Progenitor cell of endocrine pancreas (in vitro differentiated cells): ENCODE results near the gene LAMC3. TPM values are rescaled to one million over a fixed set of nuclear protein-coding genes. Genes with fewer than 3 reads are reported as not detected.

Experiments
- DNase-seq: peaks from one replicate; pipeline ENCODE4 v3.0.0; 2021; ENCODE audit warnings: low spot score; ENCODE audit not compliant: unreplicated experiment
- H3K27ac Mint-ChIP-seq: 2 replicates; pipeline ENCODE4 v1.8.0; 2021; ENCODE audit warnings: mild to moderate bottlenecking, moderate library complexity, mixed read lengths
- H3K27me3 Mint-ChIP-seq: 2 replicates; pipeline ENCODE4 v1.8.0; 2021; ENCODE audit warnings: mixed read lengths
- H3K36me3 Mint-ChIP-seq: 2 replicates; pipeline ENCODE4 v1.8.0; 2022; ENCODE audit warnings: mixed read lengths; ENCODE audit not compliant: insufficient read depth
- H3K4me1 Mint-ChIP-seq: 2 replicates; pipeline ENCODE4 v1.8.0; 2021; ENCODE audit warnings: low read depth, mixed read lengths
- H3K4me3 Mint-ChIP-seq: 2 replicates; pipeline ENCODE4 v1.8.0; 2021; ENCODE audit warnings: low read depth, mild to moderate bottlenecking, moderate library complexity, mixed read lengths
- H3K9me3 Mint-ChIP-seq: 2 replicates; pipeline ENCODE4 v1.8.0; 2021; ENCODE audit warnings: low read depth, mixed read lengths
- total RNA-seq: library from RNA; stranded (reverse); gene quantifications from 2 replicates; pipeline ENCODE4 v1.2.1, GENCODE V29; 2021
- TF ChIP-seq, protein P1 (sequence below): fragments of 200-600 bp; sonication (generic); IDR thresholded peaks from one replicate; pipeline ENCODE4 v1.5.0; 2021; ENCODE audit warnings: antibody characterized with exemption, mild to moderate bottlenecking; ENCODE audit not compliant: unreplicated experiment

Gene LAMC3
- total RNA-seq, 1 donor from 2014 or later, result 0.12 TPM

DNA sequence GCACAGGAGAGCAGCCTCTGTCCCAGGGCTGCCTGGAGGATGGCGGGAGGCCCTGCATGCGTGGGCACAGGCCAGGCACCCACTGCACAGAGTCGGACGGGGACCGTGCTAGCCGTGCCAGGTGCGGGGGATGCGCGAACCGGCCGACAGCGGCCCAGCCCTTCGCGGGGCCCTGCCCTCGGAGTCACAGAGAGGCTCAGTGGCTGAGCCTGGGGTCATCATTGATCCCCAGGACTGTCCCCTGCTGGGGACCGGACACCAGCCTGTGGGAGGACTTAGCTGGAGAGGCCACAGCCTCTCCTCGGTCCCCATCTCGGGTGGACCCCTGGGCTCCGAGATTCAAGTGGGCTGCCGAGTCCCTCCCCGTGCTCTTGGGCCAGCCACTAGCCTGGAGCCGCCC, 19.1 kb upstream of the LAMC3 start:
- H3K4me3 Mint-ChIP-seq, result no peak overlapping the region
- H3K4me1 Mint-ChIP-seq, result peaks cover 6% of the 10 kb centered on the region
- H3K9me3 Mint-ChIP-seq, result no peaks in the 10 kb centered on the region
- peaks cover 28% of the 10 kb centered on the region for H3K27me3 Mint-ChIP-seq
- no peak overlapping the region for H3K27ac Mint-ChIP-seq
- no peak for DNase-seq
- H3K36me3 Mint-ChIP-seq, result no peaks in the 10 kb centered on the region
- TF ChIP-seq, protein P1, sequence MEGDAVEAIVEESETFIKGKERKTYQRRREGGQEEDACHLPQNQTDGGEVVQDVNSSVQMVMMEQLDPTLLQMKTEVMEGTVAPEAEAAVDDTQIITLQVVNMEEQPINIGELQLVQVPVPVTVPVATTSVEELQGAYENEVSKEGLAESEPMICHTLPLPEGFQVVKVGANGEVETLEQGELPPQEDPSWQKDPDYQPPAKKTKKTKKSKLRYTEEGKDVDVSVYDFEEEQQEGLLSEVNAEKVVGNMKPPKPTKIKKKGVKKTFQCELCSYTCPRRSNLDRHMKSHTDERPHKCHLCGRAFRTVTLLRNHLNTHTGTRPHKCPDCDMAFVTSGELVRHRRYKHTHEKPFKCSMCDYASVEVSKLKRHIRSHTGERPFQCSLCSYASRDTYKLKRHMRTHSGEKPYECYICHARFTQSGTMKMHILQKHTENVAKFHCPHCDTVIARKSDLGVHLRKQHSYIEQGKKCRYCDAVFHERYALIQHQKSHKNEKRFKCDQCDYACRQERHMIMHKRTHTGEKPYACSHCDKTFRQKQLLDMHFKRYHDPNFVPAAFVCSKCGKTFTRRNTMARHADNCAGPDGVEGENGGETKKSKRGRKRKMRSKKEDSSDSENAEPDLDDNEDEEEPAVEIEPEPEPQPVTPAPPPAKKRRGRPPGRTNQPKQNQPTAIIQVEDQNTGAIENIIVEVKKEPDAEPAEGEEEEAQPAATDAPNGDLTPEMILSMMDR, result no peak

GRCh38 chr9:130990306-130990977, 18.5 kb upstream of the LAMC3 start:
- DNase-seq, result no peak
- TF ChIP-seq, protein P1, result no peak
- no peak overlapping the region for H3K27ac Mint-ChIP-seq
- H3K36me3 Mint-ChIP-seq, result no peaks in the 10 kb centered on the region
- no peak overlapping the region for H3K4me3 Mint-ChIP-seq
- no peaks in the 10 kb centered on the region for H3K9me3 Mint-ChIP-seq
- H3K4me1 Mint-ChIP-seq, result peaks cover 6% of the 10 kb centered on the region
- H3K27me3 Mint-ChIP-seq, result peaks cover 30% of the 10 kb centered on the region

- Mint-ChIP-seq H3K4me3 (no peak overlapping the region), H3K4me1 (peaks cover 6% of the 10 kb centered on the region)
- TF ChIP-seq, protein P1, result no peak
These were observed 17.8 kb upstream of the LAMC3 start for GRCh38 chr9:130990978-130991777.

DNA sequence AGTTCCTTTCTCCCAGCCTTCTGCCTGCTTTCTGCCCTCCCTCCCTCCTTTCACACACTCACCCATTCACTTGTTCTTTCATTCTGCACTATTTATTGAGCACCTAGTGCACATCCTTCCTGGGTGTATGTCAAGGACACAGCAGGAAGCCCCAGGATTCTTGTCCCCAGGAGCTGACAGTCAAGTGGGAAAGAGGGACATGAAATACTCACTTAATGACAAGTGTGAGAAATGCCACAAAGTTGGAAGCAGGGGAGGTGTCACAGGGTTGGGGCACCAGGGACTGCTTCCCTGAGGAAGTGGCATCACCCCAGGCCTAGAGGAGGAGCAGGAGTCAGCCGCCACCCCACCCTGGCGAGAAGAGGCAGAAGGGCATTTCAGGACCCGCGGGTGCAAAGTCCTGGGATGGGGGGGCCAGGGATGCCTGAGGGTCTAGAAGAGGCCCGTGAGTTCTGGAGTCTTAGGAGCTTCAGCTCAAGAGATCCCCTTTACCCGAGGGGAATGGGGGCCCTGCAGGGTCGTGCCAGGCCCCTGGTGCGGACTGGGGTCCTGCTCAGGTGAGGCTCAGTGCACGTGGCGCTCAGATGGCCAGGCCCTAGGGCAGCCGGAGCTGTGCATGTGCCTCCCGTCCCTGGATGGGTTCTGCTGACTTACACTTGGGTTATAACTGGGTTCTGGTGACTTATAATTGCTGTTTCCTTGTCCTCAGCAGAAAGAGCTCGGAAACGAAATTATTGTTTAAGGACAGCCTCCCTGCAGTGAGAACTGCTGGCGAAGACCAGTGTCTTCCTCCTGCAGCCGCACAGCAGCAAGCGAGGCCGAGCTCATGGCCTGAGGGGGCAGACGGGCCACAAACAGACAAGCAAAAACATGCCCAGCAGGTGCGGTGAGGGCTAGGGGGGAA, 16.9 kb upstream of the LAMC3 start:
- peak overlapping the region; percentile 41 for H3K27ac Mint-ChIP-seq
- no peak overlapping the region for H3K4me3 Mint-ChIP-seq
- no peaks in the 10 kb centered on the region for H3K9me3 Mint-ChIP-seq
- TF ChIP-seq, protein P1, result no peak
- no peaks in the 10 kb centered on the region for H3K36me3 Mint-ChIP-seq
- no peak for DNase-seq
- peaks cover 3% of the 10 kb centered on the region for H3K4me1 Mint-ChIP-seq
- H3K27me3 Mint-ChIP-seq, result peaks cover 30% of the 10 kb centered on the region

More at GRCh38 chr9:130990978-130991777, 17.8 kb upstream of the LAMC3 start:
- no peaks in the 10 kb centered on the region for H3K9me3 Mint-ChIP-seq
- no peak for DNase-seq
- no peak overlapping the region for H3K27ac Mint-ChIP-seq
- H3K27me3 Mint-ChIP-seq, result peaks cover 30% of the 10 kb centered on the region
- no peaks in the 10 kb centered on the region for H3K36me3 Mint-ChIP-seq

GRCh38 chr9:130992682-130993032, 16.3 kb upstream of the LAMC3 start:
- no peaks in the 10 kb centered on the region for H3K9me3 Mint-ChIP-seq
- peaks cover 3% of the 10 kb centered on the region for H3K4me1 Mint-ChIP-seq
- H3K4me3 Mint-ChIP-seq, result no peak overlapping the region
- no peak overlapping the region for H3K27ac Mint-ChIP-seq
- TF ChIP-seq, protein P1, result no peak
- H3K27me3 Mint-ChIP-seq, result peaks cover 30% of the 10 kb centered on the region
- no peaks in the 10 kb centered on the region for H3K36me3 Mint-ChIP-seq
- no peak for DNase-seq
